Measurements from ENCODE around the gene CPEB3.

CPEB3 gene

GRCh38 chr10:92241158-92241500, 49.7 kb downstream of the CPEB3 start:
- no peaks in the 10 kb centered on the region for H3K9me3 ChIP-seq (ENCODE audit: insufficient read depth, low read length, severe bottlenecking)
- DNase-seq: peak; percentile 19
- H3K4me3 ChIP-seq (ENCODE audit: low read depth in 1 of 2, low read length in 2 of 2): peak overlapping the region; percentile 44 to 65; a peak in 3 of 4 replicates
- ATAC-seq (ENCODE audit: insufficient read depth, low read depth): peak; percentile 23; the same call in 1 of the 3 replicates
- peak overlapping the region; percentile 87 for H3K4me2 ChIP-seq (ENCODE audit: insufficient read depth, low read length)
- H3K27ac ChIP-seq (ENCODE audit: low read length): peak overlapping the region; percentile 65
- no peaks in the 10 kb centered on the region for H3K79me2 ChIP-seq (ENCODE audit: insufficient read depth, low read length)
- H3K9ac ChIP-seq (ENCODE audit: low read depth, low read length): peak overlapping the region; percentile 51
- no peaks in the 10 kb centered on the region for H3K36me3 ChIP-seq (ENCODE audit: insufficient read depth, low read length)
- peaks cover 43% of the 10 kb centered on the region for H3K4me1 ChIP-seq (ENCODE audit: insufficient read depth, low read length)
- H3K27me3 ChIP-seq (ENCODE audit: insufficient read depth, low read length, poor library complexity): no peaks in the 10 kb centered on the region
- TF ChIP-seq CTCF (IDR thresholded peaks at IDR 0.05; ENCODE audit: borderline replicate concordance, extremely low read depth, low read length, poor library complexity, severe bottlenecking): no peak
- no peak for TF ChIP-seq EZH2 (IDR thresholded peaks at IDR 0.05; ENCODE audit: borderline replicate concordance, low read depth, low read length, severe bottlenecking)
- H4K20me1 ChIP-seq (ENCODE audit: insufficient read depth, low read length): no peaks in the 10 kb centered on the region
- peak overlapping the region; percentile 78 for H2AFZ ChIP-seq (ENCODE audit: low read depth, low read length)

- H3K9me3 ChIP-seq (ENCODE audit: insufficient read depth, low read length, severe bottlenecking): no peaks in the 10 kb centered on the region
- H3K4me2 ChIP-seq (ENCODE audit: insufficient read depth, low read length): peak overlapping the region; percentile 87
- peak overlapping the region; percentile 51 for H3K9ac ChIP-seq (ENCODE audit: low read depth, low read length)
- no peaks in the 10 kb centered on the region for H3K79me2 ChIP-seq (ENCODE audit: insufficient read depth, low read length)
- TF ChIP-seq CTCF (IDR thresholded peaks at IDR 0.05; ENCODE audit: borderline replicate concordance, extremely low read depth, low read length, poor library complexity, severe bottlenecking) (no peak), EZH2 (IDR thresholded peaks at IDR 0.05; ENCODE audit: borderline replicate concordance, low read depth, low read length, severe bottlenecking) (no peak)
- peak overlapping the region; percentile 78 for H2AFZ ChIP-seq (ENCODE audit: low read depth, low read length)
- peak overlapping the region; percentile 65 for H3K27ac ChIP-seq (ENCODE audit: low read length)
- ATAC-seq (ENCODE audit: insufficient read depth, low read depth): peak; percentile 71
- H4K20me1 ChIP-seq (ENCODE audit: insufficient read depth, low read length): no peaks in the 10 kb centered on the region
- DNase-seq: peak; percentile 58
- H3K4me1 ChIP-seq (ENCODE audit: insufficient read depth, low read length): peaks cover 43% of the 10 kb centered on the region
- H3K4me3 ChIP-seq (ENCODE audit: low read depth in 1 of 2, low read length in 2 of 2): peak overlapping the region; percentile 44 to 65
- no peaks in the 10 kb centered on the region for H3K27me3 ChIP-seq (ENCODE audit: insufficient read depth, low read length, poor library complexity)
- no peaks in the 10 kb centered on the region for H3K36me3 ChIP-seq (ENCODE audit: insufficient read depth, low read length)
Observed at GRCh38 chr10:92240289-92241157, 50.4 kb downstream of the CPEB3 start.

GRCh38 chr10:92239600-92240288, 51.1 kb downstream of the CPEB3 start:
- TF ChIP-seq EZH2 (IDR thresholded peaks at IDR 0.05; ENCODE audit: borderline replicate concordance, low read depth, low read length, severe bottlenecking) (no peak), CTCF (IDR thresholded peaks at IDR 0.05; ENCODE audit: borderline replicate concordance, extremely low read depth, low read length, poor library complexity, severe bottlenecking) (no peak)
- Histone ChIP-seq H3K27ac (ENCODE audit: low read length) (peak overlapping the region; percentile 65; the same call in 1 of the 2 replicates), H3K36me3 (ENCODE audit: insufficient read depth, low read length) (no peaks in the 10 kb centered on the region), H4K20me1 (ENCODE audit: insufficient read depth, low read length) (no peaks in the 10 kb centered on the region), H3K9me3 (ENCODE audit: insufficient read depth, low read length, severe bottlenecking) (no peaks in the 10 kb centered on the region), H3K9ac (ENCODE audit: low read depth, low read length) (peak overlapping the region; percentile 51), H3K27me3 (ENCODE audit: insufficient read depth, low read length, poor library complexity) (no peaks in the 10 kb centered on the region), H3K79me2 (ENCODE audit: insufficient read depth, low read length) (no peaks in the 10 kb centered on the region), H3K4me1 (ENCODE audit: insufficient read depth, low read length) (peaks cover 43% of the 10 kb centered on the region), H3K4me3 (ENCODE audit: low read depth in 1 of 2, low read length in 2 of 2) (peak overlapping the region; percentile 44 to 65; a peak in 3 of 4 replicates), H2AFZ (ENCODE audit: low read depth, low read length) (peak overlapping the region; percentile 78), H3K4me2 (ENCODE audit: insufficient read depth, low read length) (peak overlapping the region; percentile 87)
- ATAC-seq (ENCODE audit: insufficient read depth, low read depth): peak; percentile 64
- DNase-seq: peak; percentile 42
